WTC11 (cell line): ENCODE measurements around the gene SETMAR. TPM values are rescaled to one million over a fixed set of nuclear protein-coding genes. Genes with fewer than 3 reads are reported as not detected.

ENCODE experiments used
- ATAC-seq: fragments of 200-7000 bp; cut with Tn5 transposase; 2 replicates; pipeline ENCODE4 v1.10.0; 2021; ENCODE audit warnings: mild to moderate bottlenecking, moderate library complexity
- CTCF ChIA-PET: fragments of 300-600 bp; sonication (Branson Sonifier 250); formaldehyde crosslinking; loops from one replicate; lab custom pipeline; 2021; ENCODE audit warnings: antibody characterized with exemption; lab: Charles Lee
- POLR2A ChIA-PET: fragments of 350-600 bp; sonication (Branson Sonifier 250); formaldehyde crosslinking; loops from one replicate; lab custom pipeline; 2021; ENCODE audit warnings: antibody characterized with exemption; lab: Charles Lee
- DNase-seq: peaks from one replicate; pipeline ENCODE4 v3.0.0; 2021; ENCODE audit warnings: low spot score
- H3K27ac Mint-ChIP-seq: 2 replicates; pipeline ENCODE4 v1.8.0; 2021; ENCODE audit warnings: mixed read lengths
- H3K27me3 Mint-ChIP-seq: 2 replicates; pipeline ENCODE4 v1.8.0; 2021; ENCODE audit warnings: low read depth, mild to moderate bottlenecking, moderate library complexity, mixed read lengths
- H3K36me3 Mint-ChIP-seq: 2 replicates; pipeline ENCODE4 v1.8.0; 2021; ENCODE audit warnings: mixed read lengths
- H3K4me1 Mint-ChIP-seq: 2 replicates; pipeline ENCODE4 v1.8.0; 2022; ENCODE audit warnings: mixed read lengths
- H3K4me3 Mint-ChIP-seq: 2 replicates; pipeline ENCODE4 v1.8.0; 2021; ENCODE audit warnings: mild to moderate bottlenecking, moderate library complexity, mixed read lengths
- H3K9me3 Mint-ChIP-seq: 2 replicates; pipeline ENCODE4 v1.8.0; 2021; ENCODE audit warnings: mixed read lengths
- CDX4 ChIP-seq: fragments of 250-450 bp; sonication (Bioruptor Pico); IDR thresholded peaks from 2 replicates; pipeline ENCODE4 v1.9.0; 2021; ENCODE audit warnings: moderate library complexity, mild to moderate bottlenecking, inconsistent platforms, borderline replicate concordance
- CTCF ChIP-seq: fragments of 200-600 bp; IDR thresholded peaks from 2 replicates; pipeline ENCODE4 v1.8.0; 2022; ENCODE audit warnings: antibody characterized with exemption
- FOXK1 ChIP-seq: sonication (generic); formaldehyde crosslinking; IDR thresholded peaks from 2 replicates; pipeline ENCODE4 v1.8.0; 2022; ENCODE audit warnings: mild to moderate bottlenecking, moderate library complexity, missing genetic modification reagents
- FOXP4 ChIP-seq: sonication (generic); formaldehyde crosslinking; IDR thresholded peaks from 2 replicates; pipeline ENCODE4 v1.8.0; 2022; ENCODE audit warnings: mild to moderate bottlenecking, missing genetic modification reagents
- HMGA2 ChIP-seq: fragments of 250-450 bp; sonication (Bioruptor Pico); IDR thresholded peaks from 2 replicates; pipeline ENCODE4 v1.4.0; 2021; ENCODE audit warnings: mild to moderate bottlenecking, moderate library complexity
- JAZF1 ChIP-seq: fragments of 250-450 bp; sonication (Bioruptor Pico); IDR thresholded peaks from 2 replicates; pipeline ENCODE4 v1.9.0; 2021; ENCODE audit warnings: moderate library complexity, mild to moderate bottlenecking, inconsistent platforms
- NFATC4 ChIP-seq: fragments of 250-450 bp; sonication (Bioruptor Pico); IDR thresholded peaks from 2 replicates; pipeline ENCODE4 v1.9.0; 2021; ENCODE audit warnings: mild to moderate bottlenecking
- NR3C1 ChIP-seq: sonication (generic); formaldehyde crosslinking; conservative IDR thresholded peaks from 2 replicates; pipeline ENCODE4 v1.8.1; 2023; ENCODE audit warnings: low read depth, mild to moderate bottlenecking, missing genetic modification reagents
- PRDM15 ChIP-seq: sonication (generic); formaldehyde crosslinking; IDR thresholded peaks from 2 replicates; pipeline ENCODE4 v1.8.0; 2022; ENCODE audit warnings: missing genetic modification reagents
- RORB ChIP-seq: fragments of 250-450 bp; sonication (Bioruptor Pico); IDR thresholded peaks from 2 replicates; pipeline ENCODE4 v1.9.0; 2021; ENCODE audit warnings: mild to moderate bottlenecking
- SMAD4 ChIP-seq: sonication (generic); formaldehyde crosslinking; IDR thresholded peaks from 2 replicates; pipeline ENCODE4 v1.8.0; 2022; ENCODE audit warnings: mild to moderate bottlenecking, missing genetic modification reagents
- SP1 ChIP-seq: sonication (generic); formaldehyde crosslinking; conservative IDR thresholded peaks from 2 replicates; pipeline ENCODE4 v1.8.1; 2022; ENCODE audit warnings: missing genetic modification reagents
- STAT6 ChIP-seq: sonication (generic); formaldehyde crosslinking; conservative IDR thresholded peaks from 2 replicates; pipeline ENCODE4 v1.8.1; 2023; ENCODE audit warnings: mild to moderate bottlenecking, low read depth, missing genetic modification reagents, moderate library complexity
- TP53 ChIP-seq: sonication (generic); formaldehyde crosslinking; IDR thresholded peaks from 2 replicates; pipeline ENCODE4 v1.8.1; 2023; ENCODE audit warnings: mild to moderate bottlenecking, missing genetic modification reagents
- USF2 ChIP-seq: sonication (generic); formaldehyde crosslinking; IDR thresholded peaks from 2 replicates; pipeline ENCODE4 v1.8.1; 2023; ENCODE audit warnings: mild to moderate bottlenecking, missing genetic modification reagents, moderate library complexity
- ZNF121 ChIP-seq: sonication (generic); formaldehyde crosslinking; IDR thresholded peaks from 2 replicates; pipeline ENCODE4 v1.8.0; 2023; ENCODE audit warnings: missing genetic modification reagents
- ZNF416 ChIP-seq: fragments of 250-450 bp; sonication (Bioruptor Pico); IDR thresholded peaks from 2 replicates; pipeline ENCODE4 v1.9.0; 2021; ENCODE audit warnings: mild to moderate bottlenecking, inconsistent platforms
- ZSCAN18 ChIP-seq: fragments of 250-450 bp; sonication (Bioruptor Pico); IDR thresholded peaks from 2 replicates; pipeline ENCODE4 v2.1.2; 2022; ENCODE audit warnings: mild to moderate bottlenecking, moderate library complexity
- total RNA-seq: library from RNA; stranded (reverse); gene quantifications from 3 replicates; pipeline ENCODE4 v1.2.3, GENCODE V29; 2021

SETMAR gene
- total RNA-seq, 1 experiment from 2014 or later: 11.6 TPM

GRCh38 chr3:4351164-4351855 lies 48.1 kb downstream of the SETMAR start (continued):
- TF ChIP-seq RORB (no peak), STAT6 (no peak), ZNF416 (CRISPR knock-in tag) (no peak), SMAD4 (CRISPR knock-in tag) (no peak), JAZF1 (CRISPR knock-in tag) (no peak)

GRCh38 chr3:4351872-4352271 lies 48.7 kb downstream of the SETMAR start:
- H3K36me3 Mint-ChIP-seq: no peaks in the 10 kb centered on the region
- no peak for DNase-seq
- CTCF ChIA-PET: interaction anchor here (1.5 to 2.4 kb wide), 4 partner anchors 9 to 282 kb away, joined by 6 to 36 read pairs (median 15); partner anchors contain the start of gene ITPR1
- H3K27ac Mint-ChIP-seq: no peak overlapping the region
- no peaks in the 10 kb centered on the region for H3K27me3 Mint-ChIP-seq
- peaks cover 7% of the 10 kb centered on the region; the same call in 1 of the 2 replicates for H3K9me3 Mint-ChIP-seq
- POLR2A ChIA-PET: no interaction called here
- no peaks in the 10 kb centered on the region for H3K4me1 Mint-ChIP-seq
- no peak overlapping the region for H3K4me3 Mint-ChIP-seq
- TF ChIP-seq FOXP4 (CRISPR knock-in tag) (no peak), HMGA2 (CRISPR knock-in tag) (no peak), NFATC4 (CRISPR knock-in tag) (no peak), PRDM15 (CRISPR knock-in tag) (no peak), RORB (no peak), TP53 (CRISPR knock-in tag) (no peak), ZNF121 (CRISPR knock-in tag) (no peak), FOXK1 (CRISPR knock-in tag) (no peak), STAT6 (no peak), ZSCAN18 (CRISPR knock-in tag) (no peak), SMAD4 (CRISPR knock-in tag) (no peak), CDX4 (CRISPR knock-in tag) (no peak), USF2 (CRISPR knock-in tag) (no peak), NR3C1 (no peak), CTCF (no peak), SP1 (CRISPR knock-in tag) (no peak)
- TF ChIP-seq, all 79 proteins: peak for 0
- ATAC-seq: no peak
